Endothelial cell of umbilical vein (primary cell): Measurements from ENCODE around the gene CIB2. TPM values are rescaled to one million over a fixed set of nuclear protein-coding genes. Genes with fewer than 3 reads are reported as not detected.
A peak's percentile ranks its signal among the peaks of the same experiment; 100 is the strongest.

Experiments used
- BruUV-seq: library from RNA; stranded (reverse); fragments of 400-500 nt; replicated peaks from 2 replicates; lab custom pipeline; 2021; lab: Mats Ljungman, UMichigan
- CTCF ChIA-PET: fragments of 300-600, 350-600 bp; sonication (Branson Sonifier 250); formaldehyde crosslinking; loops from one replicate; lab custom pipeline; 2021; ENCODE audit warnings: antibody characterized with exemption, inconsistent platforms; lab: Charles Lee
- POLR2A ChIA-PET: fragments of 300-600, 350-600 bp; sonication (Branson Sonifier 250); formaldehyde crosslinking; loops from one replicate; lab custom pipeline; 2021; ENCODE audit warnings: antibody characterized with exemption, inconsistent platforms; lab: Charles Lee
- DNase-seq: peaks from one replicate; pipeline ENCODE4 v3.0.0-alpha.2; 2011; ENCODE audit warnings: low read depth, low spot score
- FAIRE-seq: peaks from 2 replicates; lab custom pipeline; 2011; peaks lifted over from hg19 to GRCh38; lab: Jason Lieb, UNC
- H2AFZ ChIP-seq: 2 replicates; pipeline ENCODE4 v1.6.0; 2012; ENCODE audit warnings: low read depth, low read length, control low read depth, inconsistent platforms
- H3K27ac ChIP-seq: 2 replicates; pipeline ENCODE4 v1.5.1; 2011; ENCODE audit warnings: low read depth, mild to moderate bottlenecking, control low read depth, low read length, moderate library complexity; ENCODE audit not compliant: insufficient read depth
- H3K27me3 ChIP-seq, 2 experiments: 2 replicates each; pipeline versions ENCODE4 v1.6.0 to v1.6.1; 2011; ENCODE audit warnings: low read length in 2 of 2, mixed read lengths in 1 of 2; ENCODE audit not compliant: control insufficient read depth in 2 of 2, insufficient read depth in 2 of 2
- H3K36me3 ChIP-seq, 2 experiments: 2 replicates in 1 of 2; 3 replicates in 1 of 2; pipeline ENCODE4 v1.5.1; 2011; ENCODE audit warnings: low read length in 2 of 2, mild to moderate bottlenecking in 1 of 2, moderate library complexity in 1 of 2; ENCODE audit not compliant: control insufficient read depth in 2 of 2, insufficient read depth in 2 of 2; ENCODE audit errors: extremely low read depth in 1 of 2
- H3K4me1 ChIP-seq: 3 replicates; pipeline ENCODE4 v1.5.1; 2011; ENCODE audit warnings: mild to moderate bottlenecking, low read length; ENCODE audit not compliant: control insufficient read depth, insufficient read depth; ENCODE audit errors: extremely low read depth
- H3K4me2 ChIP-seq: 2 replicates; pipeline ENCODE4 v1.6.1; 2011; ENCODE audit warnings: low read length, control low read depth, mixed read lengths; ENCODE audit not compliant: insufficient read depth
- H3K4me3 ChIP-seq, 3 experiments: fragments of 200-600 bp in 1 of 3; sonication (generic), shearing (Covaris generic) in 1 of 3; replicated peaks in 1 of 3; 2 replicates each; pipeline ENCODE4 v1.5.1; 2011 to 2016; ENCODE audit warnings: control low read depth in 3 of 3, low read length in 3 of 3, mild to moderate bottlenecking in 2 of 3, inconsistent platforms in 1 of 3, low read depth in 1 of 3, moderate library complexity in 1 of 3; ENCODE audit not compliant: insufficient read depth in 1 of 3
- H3K79me2 ChIP-seq: 2 replicates; pipeline ENCODE4 v1.6.0; 2012; ENCODE audit warnings: low read length, inconsistent platforms; ENCODE audit not compliant: control insufficient read depth, insufficient read depth
- H3K9ac ChIP-seq: replicated peaks from 2 replicates; pipeline ENCODE3; 2011; ENCODE audit warnings: low read length, control low read depth; ENCODE audit not compliant: insufficient read depth; ENCODE audit errors: extremely low read depth
- H3K9me1 ChIP-seq: replicated peaks from 3 replicates; pipeline ENCODE4 v1.6.0; 2011; ENCODE audit warnings: mild to moderate bottlenecking, low read length; ENCODE audit not compliant: control insufficient read depth, insufficient read depth; ENCODE audit errors: extremely low read depth
- H3K9me3 ChIP-seq: replicated peaks from 2 replicates; pipeline ENCODE4 v1.5.1; 2012; ENCODE audit warnings: low read length, inconsistent platforms; ENCODE audit not compliant: control insufficient read depth, insufficient read depth
- H4K20me1 ChIP-seq: replicated peaks from 2 replicates; pipeline ENCODE3; 2011; ENCODE audit warnings: mild to moderate bottlenecking, low read length; ENCODE audit not compliant: control insufficient read depth, insufficient read depth; ENCODE audit errors: extremely low read depth
- FOS ChIP-seq: IDR thresholded peaks from 2 replicates; pipeline ENCODE4 v1.6.1; 2011; ENCODE audit warnings: mild to moderate bottlenecking, low read length, moderate library complexity, borderline replicate concordance; ENCODE audit not compliant: insufficient read depth
- JUN ChIP-seq: IDR thresholded peaks from 2 replicates; pipeline ENCODE4 v1.6.1; 2011; ENCODE audit warnings: borderline replicate concordance, low read depth; ENCODE audit not compliant: insufficient read length, insufficient read depth
- MYC ChIP-seq: IDR thresholded peaks from one replicate; pipeline ENCODE4 v1.6.1; 2011; ENCODE audit warnings: mild to moderate bottlenecking, low read depth, low read length
- POLR2A ChIP-seq: IDR thresholded peaks from 2 replicates; pipeline ENCODE4 v1.6.1; 2012; ENCODE audit warnings: low read depth, mild to moderate bottlenecking, control low read depth, low read length
- POLR2AphosphoS5 ChIP-seq: IDR thresholded peaks from 2 replicates; pipeline ENCODE4 v1.6.1; 2012; ENCODE audit warnings: low read depth, mild to moderate bottlenecking, control low read depth, low read length, moderate library complexity; ENCODE audit not compliant: insufficient read depth
- dilution Hi-C: fragments of 300-500 bp; cut with MboI; formaldehyde crosslinking; loops from one replicate; pipeline ENCODE4 v1.15.0; 2019; ENCODE audit warnings: low sequenced_read_pairs; ENCODE audit not compliant: extremely low pct_ligation_motif_present
- intact Hi-C: fragments of 100-400 bp; cut with micrococcal nuclease; formaldehyde crosslinking; loops from one replicate; pipeline ENCODE4 v1.10.0; 2022
- polyA plus RNA-seq, 4 experiments: library from polyadenylated mRNA; depleted of rRNA in 3 of 4; stranded (reverse) in 3 of 4; unstranded in 1 of 4; fragments of >200 nt; gene quantifications; 2 replicates each; pipeline versions ENCODE4 v1.2.1 to v1.2.3, GENCODE V29; 2011 to 2012; ENCODE audit warnings: missing spikeins in 1 of 4
- total RNA-seq: library from RNA; stranded (reverse); gene quantifications from 2 replicates; pipeline ENCODE4 v1.2.3, GENCODE V29; 2021
- TF ChIP-seq, protein P1 (sequence below), 2 donors: IDR thresholded peaks; 1 replicate in 1 of 2; 2 replicates in 1 of 2; pipeline ENCODE4 v1.5.1; 2011; ENCODE audit warnings: low read length in 2 of 2, mild to moderate bottlenecking in 2 of 2, moderate library complexity in 2 of 2, control low read depth in 1 of 2, inconsistent platforms in 1 of 2, low read depth in 1 of 2; ENCODE audit not compliant: insufficient read depth in 1 of 2; ENCODE audit errors: extremely low read depth in 1 of 2

Gene CIB2
- total and polyA plus RNA-seq, 2 donors (not counting 3 experiments of a cell fraction or from before 2014, with no cell fraction given), result 4.0 to 7.7 TPM

DNA sequence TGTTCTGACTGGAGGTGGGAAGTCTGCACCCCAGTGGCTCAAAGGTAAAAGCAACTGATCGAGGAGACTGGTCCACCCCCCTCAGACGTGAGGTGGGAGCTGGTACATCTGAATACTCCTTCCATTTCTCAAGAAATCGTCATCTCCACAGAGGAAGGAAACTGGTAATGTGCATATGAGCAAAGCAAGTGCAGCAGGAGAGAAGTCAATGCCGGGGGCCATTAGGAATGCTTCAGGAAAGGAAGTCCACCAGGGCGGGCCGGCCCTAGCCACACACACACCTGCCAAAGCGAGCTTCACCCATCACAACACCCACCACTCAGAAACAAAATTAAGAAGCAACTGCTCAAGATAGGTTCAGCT is 62.2 kb downstream of the CIB2 start:
- Histone ChIP-seq H3K27me3 (no peaks in the 10 kb centered on the region), H2AFZ (peak overlapping the region; percentile 15), H3K9me1 (no peaks in the 10 kb centered on the region), H3K4me1 (peaks cover 61% of the 10 kb centered on the region), H3K4me2 (peak overlapping the region; percentile 43), H4K20me1 (no peaks in the 10 kb centered on the region), H3K27ac (peak overlapping the region; percentile 79), H3K9me3 (no peaks in the 10 kb centered on the region), H3K9ac (peak overlapping the region; percentile 28), H3K79me2 (peaks cover 93% of the 10 kb centered on the region), H3K36me3 (no peaks in the 10 kb centered on the region), H3K4me3 (no peak overlapping the region)
- CTCF ChIA-PET, result interaction anchor here (1.1 to 3.8 kb wide), 6 partner anchors 10 to 37 kb away, joined by 3 to 25 read pairs (median 8); no protein-coding TSS in a partner anchor
- POLR2A ChIA-PET, result no interaction called here
- peak; percentile 84 for FAIRE-seq
- no TSS peak for BruUV-seq
- no peak for TF ChIP-seq POLR2AphosphoS5
- TF ChIP-seq JUN, result no peak
- TF ChIP-seq, protein P1, sequence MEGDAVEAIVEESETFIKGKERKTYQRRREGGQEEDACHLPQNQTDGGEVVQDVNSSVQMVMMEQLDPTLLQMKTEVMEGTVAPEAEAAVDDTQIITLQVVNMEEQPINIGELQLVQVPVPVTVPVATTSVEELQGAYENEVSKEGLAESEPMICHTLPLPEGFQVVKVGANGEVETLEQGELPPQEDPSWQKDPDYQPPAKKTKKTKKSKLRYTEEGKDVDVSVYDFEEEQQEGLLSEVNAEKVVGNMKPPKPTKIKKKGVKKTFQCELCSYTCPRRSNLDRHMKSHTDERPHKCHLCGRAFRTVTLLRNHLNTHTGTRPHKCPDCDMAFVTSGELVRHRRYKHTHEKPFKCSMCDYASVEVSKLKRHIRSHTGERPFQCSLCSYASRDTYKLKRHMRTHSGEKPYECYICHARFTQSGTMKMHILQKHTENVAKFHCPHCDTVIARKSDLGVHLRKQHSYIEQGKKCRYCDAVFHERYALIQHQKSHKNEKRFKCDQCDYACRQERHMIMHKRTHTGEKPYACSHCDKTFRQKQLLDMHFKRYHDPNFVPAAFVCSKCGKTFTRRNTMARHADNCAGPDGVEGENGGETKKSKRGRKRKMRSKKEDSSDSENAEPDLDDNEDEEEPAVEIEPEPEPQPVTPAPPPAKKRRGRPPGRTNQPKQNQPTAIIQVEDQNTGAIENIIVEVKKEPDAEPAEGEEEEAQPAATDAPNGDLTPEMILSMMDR (IDR thresholded peaks at IDR 0.05; ENCODE audit: extremely low read depth in 1 of 2, insufficient read depth in 1 of 2, low read depth in 1 of 2, low read length in 2 of 2), result no peak
- TF ChIP-seq FOS, result no peak
- TF ChIP-seq MYC, result no peak
- TF ChIP-seq POLR2A, result no peak
- intact Hi-C loops, result loop anchor here (1.0 to 2.0 kb wide), 2 partner anchors 8 to 34 kb away; partner anchors contain the start of gene TBC1D2B
- peak; percentile 72 for DNase-seq
- dilution Hi-C loops, result no loop called here
